ENCODE results near the gene C19orf33. TPM values are rescaled to one million over a fixed set of nuclear protein-coding genes. Genes with fewer than 3 reads are reported as not detected.

C19orf33 gene
- total RNA-seq, 1 donor from 2014 or later = 1.6 TPM

GRCh38 chr19:38298821-38299680 lies 5.0 kb upstream of the C19orf33 start:
- no peak for DNase-seq
- Histone ChIP-seq H3K36me3 (no peaks in the 10 kb centered on the region), H3K27me3 (ENCODE audit: low read depth) (no peaks in the 10 kb centered on the region), H3K27ac (replicated peaks) (no peak overlapping the region), H3K9me3 (replicated peaks) (no peaks in the 10 kb centered on the region), H3K4me1 (peaks cover under 1% of the 10 kb centered on the region), H3K4me3 (no peak overlapping the region)
- intact Hi-C loops (cut with micrococcal nuclease) = no loop called here
- no peak for TF ChIP-seq CTCF (IDR thresholded peaks at IDR 0.05; ENCODE audit: borderline replicate concordance)

- DNase-seq = no peak
- H3K4me3 ChIP-seq = peak overlapping the region; percentile 51
- intact Hi-C loops (cut with micrococcal nuclease) = no loop called here
- no peak for TF ChIP-seq CTCF (IDR thresholded peaks at IDR 0.05; ENCODE audit: borderline replicate concordance)
- H3K9me3 ChIP-seq (replicated peaks) = no peaks in the 10 kb centered on the region
- peaks cover 13% of the 10 kb centered on the region for H3K4me1 ChIP-seq
- no peaks in the 10 kb centered on the region for H3K27me3 ChIP-seq (ENCODE audit: low read depth)
- H3K36me3 ChIP-seq = peaks cover 42% of the 10 kb centered on the region
- H3K27ac ChIP-seq (replicated peaks) = peak overlapping the region; percentile 63
Measured at GRCh38 chr19:38304352-38304865, 358 bp downstream of the C19orf33 start.

GRCh38 chr19:38304866-38305429 lies 897 bp downstream of the C19orf33 start:
- H3K36me3 ChIP-seq = peaks cover 44% of the 10 kb centered on the region
- peak overlapping the region; percentile 51 for H3K4me3 ChIP-seq
- no peaks in the 10 kb centered on the region for H3K9me3 ChIP-seq (replicated peaks)
- peak overlapping the region; percentile 63 for H3K27ac ChIP-seq (replicated peaks)
- H3K27me3 ChIP-seq (ENCODE audit: low read depth) = no peaks in the 10 kb centered on the region
- peak; percentile 55 for DNase-seq
- intact Hi-C loops (cut with micrococcal nuclease) = no loop called here
- peaks cover 13% of the 10 kb centered on the region for H3K4me1 ChIP-seq
- TF ChIP-seq CTCF (IDR thresholded peaks at IDR 0.05; ENCODE audit: borderline replicate concordance) = no peak

DNA sequence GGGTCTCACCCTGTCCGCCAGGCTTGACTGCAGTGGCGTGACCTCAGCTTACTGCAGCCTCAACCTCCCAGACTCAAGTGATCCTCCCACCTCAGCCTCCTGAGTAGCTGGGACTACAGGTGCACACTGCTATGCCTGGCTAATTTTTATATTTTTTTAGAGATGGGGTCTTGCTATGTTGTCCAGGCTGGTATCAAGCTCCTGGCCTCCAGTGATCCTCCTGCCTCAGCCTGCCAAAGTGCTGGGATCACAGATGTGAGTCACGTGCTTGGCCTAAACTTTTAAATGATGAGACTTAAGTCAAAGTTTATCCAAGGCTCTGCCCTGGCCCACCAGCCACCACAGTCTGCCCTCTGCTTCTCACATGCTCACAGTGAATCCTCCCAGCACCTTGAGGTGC lies 2.2 kb downstream of the C19orf33 start:
- intact Hi-C loops (cut with micrococcal nuclease) = no loop called here
- H3K4me3 ChIP-seq = no peak overlapping the region
- H3K36me3 ChIP-seq = peaks cover 44% of the 10 kb centered on the region
- H3K4me1 ChIP-seq = peaks cover 13% of the 10 kb centered on the region
- no peak overlapping the region for H3K27ac ChIP-seq (replicated peaks)
- no peaks in the 10 kb centered on the region for H3K27me3 ChIP-seq (ENCODE audit: low read depth)
- DNase-seq = no peak
- H3K9me3 ChIP-seq (replicated peaks) = no peaks in the 10 kb centered on the region
- no peak for TF ChIP-seq CTCF (IDR thresholded peaks at IDR 0.05; ENCODE audit: borderline replicate concordance)

DNA sequence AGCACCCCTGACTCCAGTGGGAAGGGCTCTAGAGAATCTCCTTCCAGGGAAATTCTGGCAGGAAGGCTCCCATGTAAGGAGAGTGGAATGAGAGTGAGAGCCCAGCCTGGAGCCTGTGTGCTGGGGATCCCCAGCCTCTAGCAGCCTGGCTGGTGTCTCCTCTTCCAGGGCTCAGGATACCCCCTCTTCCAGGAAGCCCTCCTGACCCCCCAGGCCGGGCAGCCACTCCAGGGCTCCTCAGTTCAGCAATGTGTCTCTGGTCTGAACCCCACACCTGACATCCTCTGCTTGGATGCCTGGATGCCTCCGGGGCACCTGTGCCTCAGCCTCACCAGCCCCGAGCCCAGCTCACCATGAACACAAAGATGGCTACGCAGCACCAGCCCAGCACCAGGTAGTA lies 3.0 kb downstream of the C19orf33 start:
- H3K36me3 ChIP-seq = peaks cover 44% of the 10 kb centered on the region

More for the DNA sequence above, 3.0 kb downstream of the C19orf33 start:
- intact Hi-C loops (cut with micrococcal nuclease) = no loop called here
- Histone ChIP-seq H3K27me3 (ENCODE audit: low read depth) (no peaks in the 10 kb centered on the region), H3K9me3 (replicated peaks) (no peaks in the 10 kb centered on the region), H3K4me3 (no peak overlapping the region), H3K4me1 (peaks cover 13% of the 10 kb centered on the region), H3K27ac (replicated peaks) (no peak overlapping the region)
- TF ChIP-seq CTCF (IDR thresholded peaks at IDR 0.05; ENCODE audit: borderline replicate concordance) = no peak
- no peak for DNase-seq
